Measurements from ENCODE around the gene TK2.
"Not testable (repeated sequence)": the region's sequence is repeated elsewhere in the genome, so short reads cannot be mapped to it uniquely, and the experiment has no call there.

Gene TK2

GRCh38 chr16:66580605-66581209 is 30.8 kb upstream of the TK2 start:
- Mint-ChIP-seq H3K9me3 (no peaks in the 10 kb centered on the region), H3K27ac (no peak overlapping the region), H3K4me1 (peaks cover 31% of the 10 kb centered on the region), H3K27me3 (peaks cover 49% of the 10 kb centered on the region), H3K4me3 (no peak overlapping the region)
- DNase-seq = no peak
- no peak for ATAC-seq

- peak within 1 kb of the TSS; percentile 70 to 77 for H3K4me3 Mint-ChIP-seq
- peaks cover 49% of the 10 kb centered on the region for H3K27me3 Mint-ChIP-seq
- H3K27ac Mint-ChIP-seq = peak within 1 kb of the TSS; percentile 24 to 76
- ATAC-seq = peak; percentile 58
- no peak for DNase-seq
- no peaks in the 10 kb centered on the region for H3K9me3 Mint-ChIP-seq
- H3K4me1 Mint-ChIP-seq = peaks cover 31% of the 10 kb centered on the region
These were observed 29.0 kb upstream of the TK2 start, which contains the start of gene CMTM2 for GRCh38 chr16:66578651-66579531. Gene CMTM2 (plus strand): TSS chr16:66579463. CDS start chr16:66579608, 145 bp downstream.

- no peak overlapping the region for H3K27ac Mint-ChIP-seq
- DNase-seq (no peak), ATAC-seq (no peak)
- no peaks in the 10 kb centered on the region for H3K9me3 Mint-ChIP-seq
- peaks cover 43% of the 10 kb centered on the region for H3K27me3 Mint-ChIP-seq
- peaks cover 24% of the 10 kb centered on the region for H3K4me1 Mint-ChIP-seq
- H3K4me3 Mint-ChIP-seq = no peak overlapping the region
These were observed 26.4 kb upstream of the TK2 start for GRCh38 chr16:66576296-66576695.

GRCh38 chr16:66575060-66575459 is 25.1 kb upstream of the TK2 start:
- H3K4me3 Mint-ChIP-seq = no peak overlapping the region
- ATAC-seq (no peak), DNase-seq (no peak)
- peaks cover 31% of the 10 kb centered on the region for H3K27me3 Mint-ChIP-seq
- H3K27ac Mint-ChIP-seq = no peak overlapping the region
- H3K4me1 Mint-ChIP-seq = peaks cover 18% of the 10 kb centered on the region
- no peaks in the 10 kb centered on the region for H3K9me3 Mint-ChIP-seq

GRCh38 chr16:66574531-66574930 is 24.6 kb upstream of the TK2 start:
- H3K4me3 Mint-ChIP-seq = no peak overlapping the region
- H3K9me3 Mint-ChIP-seq = no peaks in the 10 kb centered on the region
- DNase-seq (no peak), ATAC-seq (no peak)
- peaks cover 13% of the 10 kb centered on the region for H3K4me1 Mint-ChIP-seq
- H3K27me3 Mint-ChIP-seq = peaks cover 26% of the 10 kb centered on the region
- no peak overlapping the region for H3K27ac Mint-ChIP-seq

- peaks cover 21% of the 10 kb centered on the region for H3K27me3 Mint-ChIP-seq
- DNase-seq = no peak
- peaks cover 9% of the 10 kb centered on the region for H3K4me1 Mint-ChIP-seq
- ATAC-seq = no peak
- no peak overlapping the region for H3K27ac Mint-ChIP-seq
- H3K4me3 Mint-ChIP-seq = no peak overlapping the region
- no peaks in the 10 kb centered on the region for H3K9me3 Mint-ChIP-seq
These were observed 24.2 kb upstream of the TK2 start for GRCh38 chr16:66574081-66574480.

GRCh38 chr16:66572356-66572755 is 22.4 kb upstream of the TK2 start:
- no peaks in the 10 kb centered on the region for H3K9me3 Mint-ChIP-seq
- DNase-seq (no peak), ATAC-seq (no peak)
- H3K27ac Mint-ChIP-seq = no peak overlapping the region
- H3K4me1 Mint-ChIP-seq = peaks cover 8% of the 10 kb centered on the region
- H3K4me3 Mint-ChIP-seq = no peak overlapping the region
- peaks cover 4% of the 10 kb centered on the region for H3K27me3 Mint-ChIP-seq

- no peaks in the 10 kb centered on the region for H3K9me3 Mint-ChIP-seq
- no peak for DNase-seq
- H3K27me3 Mint-ChIP-seq = no peaks in the 10 kb centered on the region
- H3K4me3 Mint-ChIP-seq = no peak overlapping the region
- H3K27ac Mint-ChIP-seq = no peak overlapping the region
- ATAC-seq = no peak
- H3K4me1 Mint-ChIP-seq = peaks cover 16% of the 10 kb centered on the region
These were observed 20.0 kb upstream of the TK2 start for GRCh38 chr16:66569827-66570405.

- no peaks in the 10 kb centered on the region for H3K27me3 Mint-ChIP-seq
- no peaks in the 10 kb centered on the region for H3K9me3 Mint-ChIP-seq
- no peak overlapping the region for H3K4me3 Mint-ChIP-seq
- no peak for DNase-seq
- ATAC-seq = no peak
- H3K4me1 Mint-ChIP-seq = peaks cover 20% of the 10 kb centered on the region
- no peak overlapping the region for H3K27ac Mint-ChIP-seq
These were observed 19.2 kb upstream of the TK2 start for GRCh38 chr16:66569131-66569530.

- no peaks in the 10 kb centered on the region for H3K9me3 Mint-ChIP-seq
- no peak overlapping the region for H3K4me3 Mint-ChIP-seq
- no peak overlapping the region for H3K27ac Mint-ChIP-seq
- ATAC-seq (no peak), DNase-seq (no peak)
- H3K4me1 Mint-ChIP-seq = peaks cover 28% of the 10 kb centered on the region
- H3K27me3 Mint-ChIP-seq = no peaks in the 10 kb centered on the region
These were observed 18.4 kb upstream of the TK2 start for GRCh38 chr16:66568355-66568754.

- not testable (repeated sequence) for H3K4me3 Mint-ChIP-seq, ATAC-seq, H3K9me3 Mint-ChIP-seq, H3K27me3 Mint-ChIP-seq, DNase-seq
- Mint-ChIP-seq H3K4me1 (peaks cover 36% of the 10 kb centered on the region), H3K27ac (peak overlapping the region; percentile 21 to 69)
These were observed 17.3 kb upstream of the TK2 start for GRCh38 chr16:66567270-66567669.

- DNase-seq = no peak
- ATAC-seq = no peak
- H3K9me3 Mint-ChIP-seq = no peaks in the 10 kb centered on the region
- no peak within 1 kb of the TSS for H3K4me3 Mint-ChIP-seq
- H3K27ac Mint-ChIP-seq = no peak within 1 kb of the TSS
- H3K27me3 Mint-ChIP-seq = no peaks in the 10 kb centered on the region
- H3K4me1 Mint-ChIP-seq = peaks cover 42% of the 10 kb centered on the region
These were observed 16.4 kb upstream of the TK2 start, which contains the start of gene CMTM1 for GRCh38 chr16:66566051-66566901. Gene CMTM1 (plus strand): TSS chr16:66566439. CDS start chr16:66566514, 75 bp downstream.

- H3K27ac Mint-ChIP-seq = peak overlapping the region in 1 of 2 donors; percentile 42
These were observed 13.8 kb upstream of the TK2 start for GRCh38 chr16:66563574-66564334.

GRCh38 chr16:66562986-66563385 is 13.1 kb upstream of the TK2 start:
- Mint-ChIP-seq H3K4me1 (peaks cover 61% of the 10 kb centered on the region), H3K4me3 (no peak overlapping the region), H3K9me3 (no peaks in the 10 kb centered on the region), H3K27me3 (no peaks in the 10 kb centered on the region), H3K27ac (no peak overlapping the region)
- no peak for DNase-seq
- no peak for ATAC-seq

More at GRCh38 chr16:66563574-66564334, 13.8 kb upstream of the TK2 start:
- Mint-ChIP-seq H3K27me3 (no peaks in the 10 kb centered on the region), H3K4me1 (peaks cover 63% of the 10 kb centered on the region), H3K4me3 (peak overlapping the region in 1 of 2 donors; percentile 0), H3K9me3 (no peaks in the 10 kb centered on the region)
- ATAC-seq (peak; percentile 92), DNase-seq (no peak)

Data from stimulated activated naive CD8-positive, alpha-beta T cell treated with anti-CD3 and anti-CD28 coated beads, Interleukin-15, amount 100 ng/mL, for 72 hours (primary cell).